Aorta (tissue), 5 donors: ENCODE data around the gene NOSTRIN. TPM values are rescaled to one million over a fixed set of nuclear protein-coding genes. Genes with fewer than 3 reads are reported as not detected.
"Not testable (repeated sequence)": the region's sequence is repeated elsewhere in the genome, so short reads cannot be mapped to it uniquely, and the experiment has no call there.

ENCODE experiments used
- ATAC-seq: fragments of 200-7000 bp; cut with Tn5 transposase; one replicate; pipeline ENCODE4 v1.9.1; 2022; ENCODE audit warnings: moderate library complexity; ENCODE audit not compliant: low FRiP score
- DNase-seq, 2 donors: peaks; one replicate each; pipeline ENCODE4 v3.0.0-alpha.2; 2020
- H3K27ac ChIP-seq, 2 donors: one replicate each; pipeline ENCODE4 v1.5.1; 2013; ENCODE audit warnings: low read length in 2 of 2, mild to moderate bottlenecking in 2 of 2, moderate library complexity in 2 of 2, control low read depth in 1 of 2, inconsistent platforms in 1 of 2, low read depth in 1 of 2
- H3K27me3 ChIP-seq, 2 donors: one replicate each; pipeline ENCODE4 v1.6.1; 2013; ENCODE audit warnings: control low read depth in 1 of 2, low read length in 1 of 2, mild to moderate bottlenecking in 1 of 2, moderate library complexity in 1 of 2; ENCODE audit not compliant: insufficient read depth in 2 of 2, control insufficient read depth in 1 of 2
- H3K36me3 ChIP-seq, 2 donors: one replicate each; pipeline ENCODE4 v1.6.1; 2013; ENCODE audit warnings: control low read depth in 1 of 2, low read length in 1 of 2, mild to moderate bottlenecking in 1 of 2; ENCODE audit not compliant: insufficient read depth in 2 of 2, control insufficient read depth in 1 of 2
- H3K4me1 ChIP-seq, 2 donors: one replicate each; pipeline ENCODE4 v1.6.1; 2013; ENCODE audit warnings: low read length in 2 of 2, control low read depth in 1 of 2, mild to moderate bottlenecking in 1 of 2, moderate library complexity in 1 of 2; ENCODE audit not compliant: insufficient read depth in 2 of 2, control insufficient read depth in 1 of 2
- H3K4me3 ChIP-seq, 2 donors: one replicate each; pipeline ENCODE4 v1.5.1; 2013; ENCODE audit warnings: low read length in 2 of 2, control low read depth in 1 of 2, mild to moderate bottlenecking in 1 of 2
- H3K9me3 ChIP-seq: one replicate; pipeline ENCODE4 v1.6.1; 2013; ENCODE audit warnings: mild to moderate bottlenecking, low read length; ENCODE audit not compliant: control insufficient read depth
- WGBS, 2 donors: extraction: QIAGEN DNeasy Blood & Tissue Kit; methylation state at CpG; one replicate each; pipeline ENCODE4 v1.1.7; 2013; 5-methylcytosine and 5-hydroxymethylcytosine counted together
- intact Hi-C, 2 donors: fragments of 100-400 bp; cut with DNase I; formaldehyde crosslinking; loops; one replicate each; pipeline versions ENCODE4 v1.14.2 to v1.15.0; 2022
- polyA plus RNA-seq, 2 donors: library from polyadenylated mRNA; stranded (reverse); fragments of 200-250 nt; gene quantifications; one replicate each; pipeline ENCODE4 v1.2.3, GENCODE V29; 2013
- total RNA-seq, 2 donors: library from RNA; stranded (reverse); fragmentation: NEBNext Ultra II Directional; extraction: Animal tissue kit (Norgen Biotek cat#: 25700); gene quantifications; one replicate each; pipeline ENCODE4 v1.2.1, GENCODE V29; 2021
- donor health status: healthy with polysubstance abuse.
- donor health status: Bipolar disorder and iron deficiency.
- donor health status: DM: no; HTN: no; CAD: no.
- donor health status: DM: no; HTN: no; CAD: no.
- donor health status: DM: yes; HTN: yes; CAD: no.

NOSTRIN gene
- total and polyA plus RNA-seq, 4 donors = 0.10 to 46.4 (median 25.6) TPM

GRCh38 chr2:168768357-168768756, 34.1 kb upstream of the NOSTRIN start:
- H3K4me1 ChIP-seq = not testable (repeated sequence)
- 97% methylated on average over 6 of the region's 6 CpGs for WGBS, 2 donors

GRCh38 chr2:168770796-168771195, 31.6 kb upstream of the NOSTRIN start:
- Histone ChIP-seq H3K27me3 (no peaks in the 10 kb centered on the region), H3K36me3 (no peaks in the 10 kb centered on the region), H3K9me3 (no peaks in the 10 kb centered on the region), H3K27ac (no peak overlapping the region), H3K4me1 (no peaks in the 10 kb centered on the region), H3K4me3 (no peak overlapping the region)
- DNase-seq (no peak), ATAC-seq (no peak)
- intact Hi-C loops = no loop called here
- 38 to 48% methylated on average over 2 of the region's 2 CpGs for WGBS, 2 donors

More at GRCh38 chr2:168768357-168768756, 34.1 kb upstream of the NOSTRIN start:
- H3K27me3 ChIP-seq, ATAC-seq, H3K27ac ChIP-seq, intact Hi-C loops, DNase-seq, H3K36me3 ChIP-seq, H3K9me3 ChIP-seq, H3K4me3 ChIP-seq: not testable (repeated sequence)

GRCh38 chr2:168772704-168773103, 29.7 kb upstream of the NOSTRIN start:
- WGBS, 2 donors = 98 to 100% methylated on average over 1 of the region's 1 CpG
- Histone ChIP-seq H3K27me3 (no peaks in the 10 kb centered on the region), H3K27ac (no peak overlapping the region), H3K4me3 (no peak overlapping the region), H3K9me3 (peaks cover 1% of the 10 kb centered on the region), H3K4me1 (no peaks in the 10 kb centered on the region), H3K36me3 (no peaks in the 10 kb centered on the region)
- no peak for ATAC-seq
- DNase-seq = no peak
- intact Hi-C loops = no loop called here

- peaks cover 1% of the 10 kb centered on the region for H3K9me3 ChIP-seq
- no peak for DNase-seq
- H3K27ac ChIP-seq = no peak overlapping the region
- intact Hi-C loops = no loop called here
- no peaks in the 10 kb centered on the region for H3K36me3 ChIP-seq
- no peak overlapping the region for H3K4me3 ChIP-seq
- no peaks in the 10 kb centered on the region for H3K27me3 ChIP-seq
- H3K4me1 ChIP-seq = no peaks in the 10 kb centered on the region
- ATAC-seq = no peak
- WGBS, 2 donors = 87 to 91% methylated on average over 2 of the region's 2 CpGs
Measured at GRCh38 chr2:168773128-168773527, 29.3 kb upstream of the NOSTRIN start.

GRCh38 chr2:168773719-168774521, 28.5 kb upstream of the NOSTRIN start:
- intact Hi-C loops = no loop called here
- Histone ChIP-seq H3K9me3 (peaks cover 1% of the 10 kb centered on the region), H3K27ac (no peak overlapping the region), H3K4me1 (no peaks in the 10 kb centered on the region), H3K4me3 (no peak overlapping the region), H3K36me3 (no peaks in the 10 kb centered on the region), H3K27me3 (no peaks in the 10 kb centered on the region)
- ATAC-seq (peak; percentile 75), DNase-seq (no peak)
- WGBS, 2 donors = 61 to 64% methylated on average over 9 of the region's 9 CpGs

- no peaks in the 10 kb centered on the region for H3K4me1 ChIP-seq
- intact Hi-C loops = no loop called here
- DNase-seq (no peak), ATAC-seq (no peak)
- no peaks in the 10 kb centered on the region for H3K36me3 ChIP-seq
- peaks cover 1% of the 10 kb centered on the region for H3K9me3 ChIP-seq
- no peaks in the 10 kb centered on the region for H3K27me3 ChIP-seq
- H3K27ac ChIP-seq = no peak overlapping the region
- H3K4me3 ChIP-seq = no peak overlapping the region
- 0% methylated on average over 1 of the region's 1 CpG for WGBS, 2 donors
Measured at GRCh38 chr2:168775837-168776236, 26.6 kb upstream of the NOSTRIN start.

DNA sequence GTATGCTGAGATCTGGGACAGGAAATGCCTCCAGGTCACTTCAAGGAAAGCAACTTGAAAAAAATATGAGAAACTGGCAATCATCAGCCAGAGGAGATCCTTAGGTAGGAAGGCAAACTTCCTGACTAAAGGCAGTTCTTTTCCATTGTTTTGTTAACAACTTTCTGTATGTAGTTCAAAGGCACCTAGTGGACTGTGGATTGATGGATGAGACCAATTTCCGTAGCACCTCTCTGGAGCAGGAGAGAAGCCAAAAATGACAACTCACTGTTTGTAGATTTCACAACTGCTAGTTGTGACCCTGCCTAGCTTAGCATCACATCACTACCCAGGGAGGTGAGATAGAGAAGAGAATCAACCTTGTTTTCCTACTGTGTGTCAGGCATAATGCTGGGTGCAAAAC, 21.8 kb upstream of the NOSTRIN start:
- intact Hi-C loops = no loop called here
- no peaks in the 10 kb centered on the region for H3K4me1 ChIP-seq
- H3K9me3 ChIP-seq = peaks cover 1% of the 10 kb centered on the region
- H3K27me3 ChIP-seq = no peaks in the 10 kb centered on the region
- ATAC-seq (no peak), DNase-seq (no peak)
- WGBS, 2 donors = 14 to 24% methylated on average over 1 of the region's 1 CpG
- H3K4me3 ChIP-seq = no peak overlapping the region
- no peak overlapping the region for H3K27ac ChIP-seq
- no peaks in the 10 kb centered on the region for H3K36me3 ChIP-seq

DNA sequence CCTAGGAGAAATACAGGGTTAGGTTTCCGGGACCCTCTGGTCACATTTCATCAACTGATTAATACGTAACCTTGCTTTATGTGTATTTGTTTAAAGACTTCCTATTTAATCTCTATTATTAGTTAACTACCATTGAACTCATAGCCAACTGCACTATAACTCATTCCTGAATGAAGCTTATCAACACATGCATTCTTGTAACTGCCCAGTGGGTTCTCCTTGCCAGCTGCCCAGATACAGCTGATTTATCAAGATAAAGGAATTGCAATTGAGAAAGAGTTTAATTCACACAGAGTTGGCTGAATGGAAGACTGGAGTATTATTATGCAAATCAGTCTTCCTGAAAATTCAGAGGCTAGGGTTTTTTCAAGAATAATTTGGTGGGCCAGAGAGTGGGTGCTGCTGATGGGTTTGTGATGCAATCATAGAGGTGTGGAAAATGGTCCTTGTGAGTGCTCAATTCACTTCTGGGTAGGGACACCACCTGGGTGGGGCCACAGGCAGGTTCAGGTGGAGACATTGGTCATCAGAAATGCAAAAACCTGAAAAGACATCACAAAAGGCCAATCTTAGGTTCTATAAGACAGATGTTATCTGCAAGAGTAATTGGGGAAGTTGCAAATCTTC, 21.1 kb upstream of the NOSTRIN start:
- Histone ChIP-seq H3K9me3 (peaks cover 1% of the 10 kb centered on the region), H3K4me3 (no peak overlapping the region), H3K27me3 (no peaks in the 10 kb centered on the region), H3K36me3 (no peaks in the 10 kb centered on the region), H3K4me1 (no peaks in the 10 kb centered on the region), H3K27ac (no peak overlapping the region)
- no peak for ATAC-seq
- intact Hi-C loops = no loop called here
- no peak for DNase-seq
- 9 to 28% methylated on average over 2 of the region's 2 CpGs for WGBS, 2 donors

DNA sequence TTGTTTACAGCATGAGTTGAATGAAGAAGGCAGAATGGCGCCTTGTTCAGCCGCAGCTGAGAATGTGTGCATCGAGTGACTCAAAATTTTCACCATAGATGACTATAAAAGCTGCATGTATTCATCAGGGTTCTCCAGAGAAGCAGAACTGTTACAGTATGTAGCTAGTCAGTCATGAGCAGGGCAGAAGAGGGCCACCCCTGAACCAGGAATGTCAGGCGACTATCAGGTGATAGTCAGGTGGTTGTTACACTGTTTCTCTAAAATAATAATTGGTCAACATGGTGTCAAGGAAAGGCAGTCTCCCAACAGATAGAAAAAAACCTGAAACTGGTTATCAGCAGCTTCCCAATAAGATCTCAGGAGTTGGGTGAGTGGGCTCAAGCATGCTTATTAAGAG, 20.2 kb upstream of the NOSTRIN start:
- no peak for ATAC-seq
- peaks cover 1% of the 10 kb centered on the region for H3K9me3 ChIP-seq
- H3K36me3 ChIP-seq = no peaks in the 10 kb centered on the region
- no peak overlapping the region for H3K4me3 ChIP-seq
- H3K27ac ChIP-seq = no peak overlapping the region
- intact Hi-C loops = no loop called here
- 97 to 98% methylated on average over 4 of the region's 4 CpGs for WGBS, 2 donors
- DNase-seq = no peak
- no peaks in the 10 kb centered on the region for H3K4me1 ChIP-seq
- no peaks in the 10 kb centered on the region for H3K27me3 ChIP-seq
